Lung (tissue), 12 donors: ENCODE results near the gene SIPA1. TPM values are rescaled to one million over a fixed set of nuclear protein-coding genes. Genes with fewer than 3 reads are reported as not detected.
A peak's percentile ranks its signal among the peaks of the same experiment; 100 is the strongest.

Experiments
- ATAC-seq: fragments of 200-7000 bp; cut with Tn5 transposase; one replicate; pipeline ENCODE4 v1.9.1; 2020; ENCODE audit warnings: moderate number of reproducible peaks; ENCODE audit not compliant: insufficient read depth, low FRiP score
- DNase-seq, 3 donors: peaks; one replicate each; pipeline ENCODE4 v3.0.0-alpha.2; 2013 to 2017
- H3K27ac ChIP-seq, 2 donors: one replicate each; pipeline ENCODE4 v1.5.1; 2013; ENCODE audit warnings: mild to moderate bottlenecking in 2 of 2, moderate library complexity in 2 of 2, control low read depth in 1 of 2, inconsistent platforms in 1 of 2, low read depth in 1 of 2, low read length in 1 of 2
- H3K27me3 ChIP-seq, 3 donors: one replicate each; pipeline ENCODE4 v1.5.1; 2013; ENCODE audit warnings: low read length in 2 of 3; ENCODE audit not compliant: control insufficient read depth in 3 of 3, insufficient read depth in 3 of 3
- H3K36me3 ChIP-seq, 4 donors: one replicate each; pipeline ENCODE4 v1.5.1; 2013; ENCODE audit warnings: low read length in 4 of 4, mild to moderate bottlenecking in 1 of 4, moderate library complexity in 1 of 4; ENCODE audit not compliant: control insufficient read depth in 4 of 4, insufficient read depth in 4 of 4
- H3K4me1 ChIP-seq, 5 donors: one replicate each; pipeline ENCODE4 v1.5.1; 2013; ENCODE audit warnings: low read length in 5 of 5, mild to moderate bottlenecking in 2 of 5, moderate library complexity in 1 of 5; ENCODE audit not compliant: control insufficient read depth in 5 of 5, insufficient read depth in 5 of 5
- H3K4me3 ChIP-seq: one replicate; pipeline ENCODE4 v1.5.1; 2013; ENCODE audit warnings: mild to moderate bottlenecking, control low read depth, moderate library complexity
- H3K9ac ChIP-seq, 2 donors: one replicate each; pipeline ENCODE4 v1.5.1; 2013; ENCODE audit warnings: low read length in 2 of 2, control low read depth in 1 of 2; ENCODE audit not compliant: insufficient read depth in 1 of 2
- H3K9me3 ChIP-seq, 4 donors: one replicate each; pipeline ENCODE4 v1.5.1; 2013; ENCODE audit warnings: low read length in 3 of 4, mild to moderate bottlenecking in 1 of 4, moderate library complexity in 1 of 4; ENCODE audit not compliant: control insufficient read depth in 4 of 4, insufficient read depth in 3 of 4
- WGBS, 2 donors: extraction: QIAGEN DNeasy Blood & Tissue Kit; methylation state at CpG; one replicate each; pipeline ENCODE4 v1.1.7; 2013; 5-methylcytosine and 5-hydroxymethylcytosine counted together
- polyA plus RNA-seq, 2 donors: library from polyadenylated mRNA; stranded (reverse); fragments of 200-250 nt; gene quantifications; one replicate each; pipeline ENCODE4 v1.2.1, GENCODE V29; 2013
- total RNA-seq, 2 donors: library from RNA; depleted of rRNA in 1 of 2; stranded (reverse); fragments of >200 nt in 1 of 2; gene quantifications; one replicate each; pipeline ENCODE4 v1.2.1, GENCODE V29; 2014 to 2021
- TF ChIP-seq, protein P1 (sequence below): IDR thresholded peaks from 2 replicates; pipeline ENCODE4 v1.5.1; 2012; ENCODE audit warnings: mild to moderate bottlenecking; ENCODE audit errors: control extremely low read depth, extremely low read depth
- donor health status: control.
- donor health status: control.
- donor health status: Bipolar disorder and iron deficiency.
- donor health status: healthy.
- donor health status: DM: yes; HTN: yes; CAD: no.

The SIPA1 gene
- total and polyA plus RNA-seq, 4 donors = 39.7 to 102 (median 82.8) TPM

DNA sequence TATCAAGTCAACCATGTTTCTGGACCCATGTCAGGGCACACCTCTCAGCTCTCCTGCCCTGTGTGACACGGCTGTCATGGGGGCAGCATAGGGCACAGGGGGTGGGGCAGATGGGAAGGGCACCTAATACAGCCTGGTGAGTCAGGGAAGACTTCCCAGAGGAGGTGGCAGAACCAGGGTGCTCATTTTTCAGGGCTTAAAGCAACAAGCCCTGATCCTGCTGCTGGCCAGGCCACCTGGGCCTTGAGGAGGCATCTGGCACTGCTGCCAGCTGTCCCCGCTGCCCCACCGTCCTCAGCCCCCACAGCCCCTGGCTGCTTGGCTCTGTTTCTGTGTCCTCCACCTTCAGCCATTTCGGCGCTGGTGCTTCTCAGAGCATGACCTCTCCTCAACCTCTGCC lies 28.2 kb upstream of the SIPA1 start:
- ATAC-seq = no peak
- Histone ChIP-seq H3K36me3 (peaks cover 0 to 52% (median 20%) of the 10 kb centered on the region in 4 donors), H3K9ac (no peak overlapping the region), H3K4me3 (no peak overlapping the region), H3K9me3 (no peaks in the 10 kb centered on the region), H3K27ac (peak overlapping the region in 1 of 2 donors; percentile 6), H3K4me1 (peaks cover 3 to 45% (median 7%) of the 10 kb centered on the region in 5 donors), H3K27me3 (no peaks in the 10 kb centered on the region)
- TF ChIP-seq, protein P1, sequence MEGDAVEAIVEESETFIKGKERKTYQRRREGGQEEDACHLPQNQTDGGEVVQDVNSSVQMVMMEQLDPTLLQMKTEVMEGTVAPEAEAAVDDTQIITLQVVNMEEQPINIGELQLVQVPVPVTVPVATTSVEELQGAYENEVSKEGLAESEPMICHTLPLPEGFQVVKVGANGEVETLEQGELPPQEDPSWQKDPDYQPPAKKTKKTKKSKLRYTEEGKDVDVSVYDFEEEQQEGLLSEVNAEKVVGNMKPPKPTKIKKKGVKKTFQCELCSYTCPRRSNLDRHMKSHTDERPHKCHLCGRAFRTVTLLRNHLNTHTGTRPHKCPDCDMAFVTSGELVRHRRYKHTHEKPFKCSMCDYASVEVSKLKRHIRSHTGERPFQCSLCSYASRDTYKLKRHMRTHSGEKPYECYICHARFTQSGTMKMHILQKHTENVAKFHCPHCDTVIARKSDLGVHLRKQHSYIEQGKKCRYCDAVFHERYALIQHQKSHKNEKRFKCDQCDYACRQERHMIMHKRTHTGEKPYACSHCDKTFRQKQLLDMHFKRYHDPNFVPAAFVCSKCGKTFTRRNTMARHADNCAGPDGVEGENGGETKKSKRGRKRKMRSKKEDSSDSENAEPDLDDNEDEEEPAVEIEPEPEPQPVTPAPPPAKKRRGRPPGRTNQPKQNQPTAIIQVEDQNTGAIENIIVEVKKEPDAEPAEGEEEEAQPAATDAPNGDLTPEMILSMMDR = no peak
- WGBS, 2 donors = 81 to 84% methylated on average over 5 of the region's 5 CpGs
- DNase-seq = no peak

DNA sequence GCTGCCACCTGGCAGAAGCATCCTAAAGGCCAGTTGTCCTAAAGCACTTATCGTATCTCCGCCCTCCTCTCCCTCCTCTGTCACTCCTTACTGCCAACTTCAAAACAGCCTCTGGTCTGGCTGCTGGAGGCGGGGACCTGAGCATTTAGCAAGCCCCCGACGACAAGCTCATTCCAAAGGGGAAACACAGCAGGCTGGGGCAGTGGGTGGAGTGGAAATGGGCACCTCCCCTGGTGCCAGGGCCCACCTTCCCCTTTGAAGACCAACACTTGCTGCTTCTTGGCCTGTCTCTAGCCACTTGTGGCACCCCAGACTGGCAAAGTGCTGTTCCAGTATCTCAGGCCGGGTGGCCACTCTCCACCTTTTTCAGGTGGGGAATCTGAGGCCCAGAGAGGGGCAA lies 27.5 kb upstream of the SIPA1 start:
- Histone ChIP-seq H3K4me3 (no peak overlapping the region), H3K9ac (no peak overlapping the region), H3K9me3 (no peaks in the 10 kb centered on the region), H3K4me1 (peaks cover 3 to 45% (median 7%) of the 10 kb centered on the region in 5 donors), H3K27ac (peak overlapping the region; percentile 61 to 94), H3K36me3 (peaks cover 0 to 45% (median 14%) of the 10 kb centered on the region in 4 donors), H3K27me3 (no peaks in the 10 kb centered on the region)
- TF ChIP-seq, protein P1 = no peak
- ATAC-seq = no peak
- 44 to 45% methylated on average over 6 of the region's 6 CpGs for WGBS, 2 donors
- DNase-seq = no peak

DNA sequence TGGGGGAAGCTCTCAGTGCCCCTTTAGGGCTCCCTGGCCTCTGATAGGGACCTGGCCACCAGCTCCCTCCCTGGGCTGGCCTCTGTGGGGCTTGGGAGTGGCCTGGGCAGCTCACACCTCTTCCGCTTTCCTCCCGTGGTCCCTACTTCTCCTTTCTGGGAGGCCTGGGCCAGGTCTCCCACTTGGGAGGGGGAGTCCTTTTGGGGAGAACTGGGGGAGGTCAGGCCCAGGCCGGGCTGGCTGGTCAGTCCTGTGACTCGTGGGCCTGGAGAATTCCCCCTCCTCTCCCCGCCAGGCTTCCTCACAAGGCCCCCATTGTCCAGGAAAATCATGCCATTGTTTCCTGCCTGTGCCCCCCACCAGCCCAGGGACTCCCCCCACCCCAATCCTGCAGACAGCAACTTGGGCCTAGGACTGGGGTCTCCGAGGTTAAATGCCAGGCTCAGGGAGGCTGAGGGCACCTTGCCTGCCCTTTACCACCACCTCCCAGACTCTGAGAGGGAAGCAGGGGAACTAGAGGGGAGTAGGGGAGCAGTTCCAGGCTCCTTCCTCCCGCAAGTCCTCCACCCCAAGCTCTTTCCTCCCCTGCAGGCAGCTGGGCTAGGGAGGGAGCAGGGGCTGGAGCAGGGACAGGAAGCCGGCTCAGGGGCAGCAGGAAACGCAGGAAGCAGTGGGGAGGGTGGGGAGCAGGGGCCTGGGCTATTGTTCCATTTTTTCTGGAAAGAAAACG lies 26.7 kb upstream of the SIPA1 start:
- WGBS, 2 donors = 14 to 35% methylated on average over 10 of the region's 10 CpGs
- peaks cover 3 to 45% (median 7%) of the 10 kb centered on the region in 5 donors for H3K4me1 ChIP-seq
- H3K9ac ChIP-seq = no peak overlapping the region
- peak overlapping the region; percentile 4 for H3K4me3 ChIP-seq
- H3K27me3 ChIP-seq = no peaks in the 10 kb centered on the region
- ATAC-seq (no peak), DNase-seq (peak in 2 of 3 donors; percentile 25 to 56)
- no peaks in the 10 kb centered on the region for H3K9me3 ChIP-seq
- TF ChIP-seq, protein P1 = no peak
- H3K27ac ChIP-seq = peak overlapping the region; percentile 94 to 97
- H3K36me3 ChIP-seq = peaks cover 0 to 39% (median 9%) of the 10 kb centered on the region in 4 donors
